SK-N-MC (cell line): ENCODE measurements around the gene CBL.

Source experiments
- EZH2 ChIP-seq: fragments of 200-600 bp; sonication (generic); IDR thresholded peaks from one replicate; pipeline ENCODE4 v1.6.1; 2017; ENCODE audit warnings: antibody characterized with exemption
- FOXP2 ChIP-seq: optimal IDR thresholded peaks from 2 replicates; pipeline ENCODE3; 2011; ENCODE audit warnings: mild to moderate bottlenecking, moderate library complexity; ENCODE audit not compliant: insufficient read depth; ENCODE audit errors: extremely low read length, control extremely low read depth
- POLR2AphosphoS5 ChIP-seq: IDR thresholded peaks from 2 replicates; pipeline ENCODE4 v1.6.1; 2012; ENCODE audit warnings: mild to moderate bottlenecking, low read depth, low read length, borderline replicate concordance

DNA sequence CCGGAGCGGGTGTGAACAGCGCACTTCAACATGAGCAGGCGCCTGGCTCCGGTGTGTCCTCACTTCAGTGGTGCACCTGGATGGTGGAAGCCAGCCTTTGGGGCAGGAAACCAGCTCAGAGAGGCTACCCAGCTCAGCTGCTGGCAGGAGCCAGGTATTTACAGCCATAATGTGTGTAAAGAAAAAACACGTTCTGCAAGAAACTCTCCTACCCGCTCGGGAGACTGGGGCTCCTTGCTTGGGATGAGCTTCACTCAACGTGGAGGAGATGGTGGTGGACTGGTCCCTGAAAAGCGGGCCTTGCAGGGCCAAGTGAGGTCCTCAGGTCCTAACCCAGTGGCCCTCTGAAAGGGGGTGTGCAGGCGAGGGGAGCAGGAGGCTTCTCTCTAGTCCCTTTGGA is 103.3 kb downstream of the CBL start:
- TF ChIP-seq EZH2 (no peak), POLR2AphosphoS5 (no peak), FOXP2 (no peak)
